ENCODE data around the gene SGMS1. TPM values are rescaled to one million over a fixed set of nuclear protein-coding genes. Genes with fewer than 3 reads are reported as not detected.

Gene SGMS1
- total and polyA plus RNA-seq, 2 experiments from 2014 or later: 15.0 to 34.7 TPM

- Mint-ChIP-seq H3K4me1 (peaks cover 4% of the 10 kb centered on the region), H3K27me3 (ENCODE audit: insufficient read depth, low read depth, poor library complexity) (no peaks in the 10 kb centered on the region), H3K27ac (no peak overlapping the region), H3K9me3 (no peaks in the 10 kb centered on the region), H3K4me3 (no peak overlapping the region), H3K36me3 (ENCODE audit: low read depth) (no peaks in the 10 kb centered on the region)
- H3K27me3 ChIP-seq (ENCODE audit: insufficient read depth): no peaks in the 10 kb centered on the region
- no peaks in the 10 kb centered on the region; the same call in 1 of the 2 replicates for H3K9me2 ChIP-seq (ENCODE audit: insufficient read depth)
- H2AFZ ChIP-seq: 0 out of 2 replicates have a peak overlapping the region, but pooled peaks have one; percentile 2
- ATAC-seq (no peak), DNase-seq (ENCODE audit: low spot score) (no peak)
- no peak overlapping the region for H3K4me3 ChIP-seq
- H3K36me3 ChIP-seq (ENCODE audit: insufficient read depth): no peaks in the 10 kb centered on the region
- H3K79me2 ChIP-seq (replicated peaks; ENCODE audit: insufficient read depth): no peaks in the 10 kb centered on the region
- no peaks in the 10 kb centered on the region for H4K20me1 ChIP-seq (replicated peaks; ENCODE audit: insufficient read depth)
- no peaks in the 10 kb centered on the region for H3K4me1 ChIP-seq (ENCODE audit: insufficient read depth)
- no peak for TF ChIP-seq ZNF331 (CRISPR knock-in tag; IDR thresholded peaks at IDR 0.05; ENCODE audit: low read depth)
- TF ChIP-seq STAT1 (IDR thresholded peaks at IDR 0.05; ENCODE audit: unreplicated experiment): no peak
- TF ChIP-seq JUNB (IDR thresholded peaks at IDR 0.05; ENCODE audit: unreplicated experiment): no peak
- TF ChIP-seq NANOG (IDR thresholded peaks at IDR 0.05; ENCODE audit: borderline replicate concordance): no peak
- no peak for TF ChIP-seq POLR2AphosphoS5 (IDR thresholded peaks at IDR 0.05; ENCODE audit: low read depth)
- no peak for TF ChIP-seq ZNF462 (CRISPR knock-in tag; IDR thresholded peaks at IDR 0.05)
- TF ChIP-seq ZNF114 (CRISPR knock-in tag; IDR thresholded peaks at IDR 0.05): no peak
- no peak for TF ChIP-seq ETS1 (IDR thresholded peaks at IDR 0.05)
- TF ChIP-seq EZH2 (IDR thresholded peaks at IDR 0.05; ENCODE audit: low read depth, unreplicated experiment): no peak
- no peak for TF ChIP-seq REST (IDR thresholded peaks at IDR 0.05; ENCODE audit: unreplicated experiment)
- TF ChIP-seq CTCF (conservative IDR thresholded peaks at IDR 0.05; ENCODE audit: low read depth in 2 of 2): no peak
- TF ChIP-seq CREB1 (CRISPR knock-in tag; IDR thresholded peaks at IDR 0.05; ENCODE audit: low read depth): no peak
- TF ChIP-seq EZH2phosphoT487 (IDR thresholded peaks at IDR 0.05; ENCODE audit: unreplicated experiment): no peak
- no peak overlapping the region for H3K27ac ChIP-seq (ENCODE audit: low read depth)
- H3K4me2 ChIP-seq: no peak overlapping the region
- no peaks in the 10 kb centered on the region for H3F3A ChIP-seq (replicated peaks; ENCODE audit: low read depth)
Observed at GRCh38 chr10:50286517-50286916, 337.2 kb downstream of the SGMS1 start.
